GM12864 (cell line): ENCODE results near the gene PMS1.

ENCODE experiments used
- DNase-seq: peaks from one replicate; pipeline ENCODE4 v3.0.0-alpha.2; 2011; ENCODE audit warnings: low read depth
- H3K4me3 ChIP-seq: 2 replicates; pipeline ENCODE4 v1.5.1; 2011; ENCODE audit warnings: mild to moderate bottlenecking, low read depth, low read length, control low read depth
- TF ChIP-seq, protein P1 (sequence below): IDR thresholded peaks from 2 replicates; pipeline ENCODE4 v1.5.1; 2011; ENCODE audit warnings: low read depth, mild to moderate bottlenecking, moderate library complexity, low read length, control low read depth, inconsistent platforms; ENCODE audit errors: missing control alignments

The PMS1 gene

DNA sequence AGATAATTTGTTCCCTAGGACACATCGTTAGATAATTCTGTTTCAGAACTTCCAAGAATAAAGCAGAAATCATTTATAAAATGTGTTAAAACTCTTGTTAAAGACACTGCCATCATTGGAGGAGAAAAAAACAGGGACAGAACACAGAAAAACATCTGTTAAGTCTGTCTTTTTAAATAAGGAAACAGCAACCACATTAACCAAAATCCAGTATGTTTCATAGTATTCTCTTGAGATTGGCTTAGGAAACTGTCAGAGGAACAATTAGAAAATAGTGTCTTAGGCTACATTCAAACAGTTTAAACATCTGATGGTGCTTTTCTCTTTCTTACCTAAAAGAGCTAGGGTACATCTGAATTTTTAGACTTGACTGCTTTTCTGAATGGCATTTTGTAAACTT lies 81.6 kb downstream of the PMS1 start:
- DNase-seq = no peak
- no peak overlapping the region for H3K4me3 ChIP-seq
- TF ChIP-seq, protein P1, sequence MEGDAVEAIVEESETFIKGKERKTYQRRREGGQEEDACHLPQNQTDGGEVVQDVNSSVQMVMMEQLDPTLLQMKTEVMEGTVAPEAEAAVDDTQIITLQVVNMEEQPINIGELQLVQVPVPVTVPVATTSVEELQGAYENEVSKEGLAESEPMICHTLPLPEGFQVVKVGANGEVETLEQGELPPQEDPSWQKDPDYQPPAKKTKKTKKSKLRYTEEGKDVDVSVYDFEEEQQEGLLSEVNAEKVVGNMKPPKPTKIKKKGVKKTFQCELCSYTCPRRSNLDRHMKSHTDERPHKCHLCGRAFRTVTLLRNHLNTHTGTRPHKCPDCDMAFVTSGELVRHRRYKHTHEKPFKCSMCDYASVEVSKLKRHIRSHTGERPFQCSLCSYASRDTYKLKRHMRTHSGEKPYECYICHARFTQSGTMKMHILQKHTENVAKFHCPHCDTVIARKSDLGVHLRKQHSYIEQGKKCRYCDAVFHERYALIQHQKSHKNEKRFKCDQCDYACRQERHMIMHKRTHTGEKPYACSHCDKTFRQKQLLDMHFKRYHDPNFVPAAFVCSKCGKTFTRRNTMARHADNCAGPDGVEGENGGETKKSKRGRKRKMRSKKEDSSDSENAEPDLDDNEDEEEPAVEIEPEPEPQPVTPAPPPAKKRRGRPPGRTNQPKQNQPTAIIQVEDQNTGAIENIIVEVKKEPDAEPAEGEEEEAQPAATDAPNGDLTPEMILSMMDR = no peak

- TF ChIP-seq, protein P1 = no peak
- DNase-seq = no peak
- no peak overlapping the region for H3K4me3 ChIP-seq
These were observed 82.0 kb downstream of the PMS1 start for GRCh38 chr2:189866296-189866695.

GRCh38 chr2:189868896-189869295 lies 84.6 kb downstream of the PMS1 start:
- no peak for DNase-seq
- no peak overlapping the region for H3K4me3 ChIP-seq
- TF ChIP-seq, protein P1 = no peak

- TF ChIP-seq, protein P1 = no peak
- H3K4me3 ChIP-seq = no peak overlapping the region
- peak; percentile 40 for DNase-seq
These were observed 86.3 kb downstream of the PMS1 start for GRCh38 chr2:189870381-189871085.

DNA sequence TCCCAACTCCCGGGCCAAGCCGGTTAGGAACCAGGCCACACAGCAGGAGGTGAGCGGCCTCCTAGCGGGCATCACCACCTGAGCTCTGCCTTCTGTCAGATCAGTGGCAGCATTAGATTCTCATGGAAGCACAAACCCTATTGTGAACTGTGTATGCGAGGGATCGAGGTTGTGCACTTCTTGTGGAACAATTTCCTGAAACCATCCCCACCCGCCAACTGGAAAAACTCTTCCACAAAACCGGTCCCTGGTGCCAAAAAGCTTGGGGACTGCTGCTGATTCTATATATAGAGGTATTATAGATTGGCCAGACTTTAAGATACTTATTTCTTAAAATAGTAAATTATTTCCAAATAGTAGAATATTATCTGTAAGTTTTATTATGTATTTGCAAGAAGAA lies 89.4 kb downstream of the PMS1 start:
- no peak overlapping the region for H3K4me3 ChIP-seq
- DNase-seq = no peak
- TF ChIP-seq, protein P1 = no peak

GRCh38 chr2:189874586-189875320 lies 90.5 kb downstream of the PMS1 start:
- no peak overlapping the region for H3K4me3 ChIP-seq
- no peak for DNase-seq
- TF ChIP-seq, protein P1 = no peak

DNA sequence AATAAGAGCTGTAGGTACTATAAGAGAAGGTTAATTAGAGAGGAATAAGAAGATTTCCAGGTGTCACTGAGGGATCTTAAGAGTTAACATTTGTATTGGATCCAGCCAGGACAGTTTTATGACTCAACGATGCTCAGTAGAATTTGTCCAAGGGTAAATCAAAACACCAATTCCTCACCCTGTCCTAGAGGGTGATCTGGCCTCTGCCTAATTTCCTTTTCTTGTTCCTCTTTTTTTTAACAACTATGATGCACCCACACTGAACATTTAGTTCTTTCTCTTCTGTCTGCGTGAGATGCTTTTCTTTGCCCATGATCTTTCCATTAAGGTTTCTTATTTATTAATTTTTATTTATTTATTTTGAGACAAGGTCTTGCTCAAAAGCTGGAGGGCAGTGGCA lies 92.0 kb downstream of the PMS1 start:
- TF ChIP-seq, protein P1 = no peak
- DNase-seq = no peak
- H3K4me3 ChIP-seq = no peak overlapping the region
